ENCODE results near the gene TPP1.

GRCh38 chr11:6576471-6577373 lies 42.5 kb downstream of the TPP1 start:
- TF ChIP-seq, protein P1, sequence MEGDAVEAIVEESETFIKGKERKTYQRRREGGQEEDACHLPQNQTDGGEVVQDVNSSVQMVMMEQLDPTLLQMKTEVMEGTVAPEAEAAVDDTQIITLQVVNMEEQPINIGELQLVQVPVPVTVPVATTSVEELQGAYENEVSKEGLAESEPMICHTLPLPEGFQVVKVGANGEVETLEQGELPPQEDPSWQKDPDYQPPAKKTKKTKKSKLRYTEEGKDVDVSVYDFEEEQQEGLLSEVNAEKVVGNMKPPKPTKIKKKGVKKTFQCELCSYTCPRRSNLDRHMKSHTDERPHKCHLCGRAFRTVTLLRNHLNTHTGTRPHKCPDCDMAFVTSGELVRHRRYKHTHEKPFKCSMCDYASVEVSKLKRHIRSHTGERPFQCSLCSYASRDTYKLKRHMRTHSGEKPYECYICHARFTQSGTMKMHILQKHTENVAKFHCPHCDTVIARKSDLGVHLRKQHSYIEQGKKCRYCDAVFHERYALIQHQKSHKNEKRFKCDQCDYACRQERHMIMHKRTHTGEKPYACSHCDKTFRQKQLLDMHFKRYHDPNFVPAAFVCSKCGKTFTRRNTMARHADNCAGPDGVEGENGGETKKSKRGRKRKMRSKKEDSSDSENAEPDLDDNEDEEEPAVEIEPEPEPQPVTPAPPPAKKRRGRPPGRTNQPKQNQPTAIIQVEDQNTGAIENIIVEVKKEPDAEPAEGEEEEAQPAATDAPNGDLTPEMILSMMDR (IDR thresholded peaks at IDR 0.05), result no peak
- TF ChIP-seq POLR2A (IDR thresholded peaks at IDR 0.05), result no peak

Data from thyroid gland (tissue), 4 donors.